HG02885 (cell line): ENCODE data around the gene CCND1.

ENCODE experiments used
- ATAC-seq: cut with Tn5 transposase; IDR thresholded peaks from one replicate; pipeline ENCODE4 v1.9.1; 2021; ENCODE audit warnings: mild to moderate bottlenecking; ENCODE audit not compliant: unreplicated experiment, poor library complexity

The CCND1 gene

DNA sequence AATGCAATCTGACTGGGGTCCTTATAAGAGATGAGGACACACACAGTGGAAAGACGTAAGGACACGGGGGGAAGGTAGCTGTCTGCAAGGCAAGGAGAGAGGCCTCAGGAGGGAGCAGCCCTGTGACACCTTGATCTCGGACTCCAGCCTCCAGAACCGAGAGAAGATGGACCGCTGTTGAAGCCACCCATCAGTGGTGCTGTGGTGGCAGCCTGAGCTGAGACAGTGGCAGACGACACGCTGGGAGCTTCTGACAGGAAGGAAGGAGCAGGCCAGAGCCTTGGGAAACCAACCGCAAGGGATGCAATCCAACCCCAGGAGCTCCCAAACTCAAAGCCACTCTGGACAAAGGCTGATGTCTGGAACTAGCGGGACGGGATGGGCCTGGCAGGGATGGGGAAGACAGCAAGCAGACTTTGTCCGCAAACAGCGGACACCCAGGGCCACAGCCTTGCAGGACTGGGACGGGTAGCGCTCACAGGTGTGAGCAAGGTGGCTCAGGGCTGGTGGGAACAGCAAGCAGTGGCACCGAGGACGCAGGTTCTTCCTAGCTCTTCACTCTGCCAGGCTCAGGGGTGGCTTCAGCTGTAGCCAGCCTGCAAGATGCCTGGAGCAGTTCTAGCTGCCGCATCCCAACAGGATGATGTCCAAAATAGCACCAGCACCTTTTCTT lies 23.3 kb downstream of the CCND1 start:
- no peak for ATAC-seq

DNA sequence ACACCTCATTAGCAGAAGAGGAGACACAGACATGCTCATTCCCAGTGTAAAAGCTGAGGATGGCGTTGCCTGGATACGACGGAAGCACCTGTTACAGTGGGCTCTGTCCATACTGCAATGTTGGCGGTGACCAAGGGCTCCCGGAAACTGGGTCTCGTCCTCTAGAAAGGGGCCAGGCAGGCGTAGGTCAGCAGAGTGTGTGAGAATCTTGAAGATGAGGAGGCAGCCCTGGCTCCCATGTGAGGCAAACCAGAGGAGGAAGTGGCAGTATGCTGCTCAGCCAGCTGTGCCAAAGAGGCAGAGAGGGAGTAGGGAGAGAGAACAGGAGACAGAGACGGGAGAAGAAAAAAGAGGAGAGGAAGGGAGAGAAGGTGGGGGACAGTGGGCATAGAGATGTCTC lies 23.9 kb downstream of the CCND1 start:
- no peak for ATAC-seq

DNA sequence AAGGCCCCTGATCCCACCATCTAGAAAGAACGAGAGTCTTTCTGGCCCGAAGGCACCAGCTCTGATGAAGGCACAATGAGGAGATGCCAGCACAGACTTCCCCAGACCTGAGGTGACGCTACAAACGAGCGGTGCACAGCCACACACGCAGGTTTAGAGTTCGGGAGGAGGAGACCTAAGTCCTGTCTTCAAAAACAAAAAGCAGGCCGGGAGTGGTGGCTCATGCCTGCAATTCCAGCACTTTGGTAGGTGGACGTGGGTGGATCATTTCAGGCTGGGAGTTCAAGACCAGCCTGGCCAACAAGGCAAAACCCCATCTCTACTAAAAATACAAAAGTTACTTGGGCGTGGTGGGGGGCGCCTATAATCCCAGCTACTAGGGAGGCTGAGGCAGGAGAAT lies 24.7 kb downstream of the CCND1 start:
- ATAC-seq = no peak

DNA sequence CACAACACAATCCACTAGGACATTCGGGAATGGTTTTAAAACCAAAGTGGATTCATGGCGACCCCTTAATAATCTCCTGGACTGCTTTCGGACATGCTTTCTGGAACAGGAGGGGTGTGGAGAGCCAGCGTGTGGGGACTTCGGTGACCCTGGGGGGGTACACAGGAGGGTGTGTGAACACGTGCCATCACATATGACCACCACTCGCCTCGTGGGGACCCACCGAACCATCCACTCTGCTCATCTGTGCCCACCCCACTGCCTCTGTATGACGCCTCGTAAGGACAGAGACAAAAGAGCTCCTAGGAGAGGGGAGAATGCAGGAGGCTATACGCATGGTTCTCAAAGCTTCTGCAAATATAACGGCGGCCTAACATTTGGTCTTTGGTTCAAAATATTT lies 25.3 kb downstream of the CCND1 start:
- no peak for ATAC-seq

DNA sequence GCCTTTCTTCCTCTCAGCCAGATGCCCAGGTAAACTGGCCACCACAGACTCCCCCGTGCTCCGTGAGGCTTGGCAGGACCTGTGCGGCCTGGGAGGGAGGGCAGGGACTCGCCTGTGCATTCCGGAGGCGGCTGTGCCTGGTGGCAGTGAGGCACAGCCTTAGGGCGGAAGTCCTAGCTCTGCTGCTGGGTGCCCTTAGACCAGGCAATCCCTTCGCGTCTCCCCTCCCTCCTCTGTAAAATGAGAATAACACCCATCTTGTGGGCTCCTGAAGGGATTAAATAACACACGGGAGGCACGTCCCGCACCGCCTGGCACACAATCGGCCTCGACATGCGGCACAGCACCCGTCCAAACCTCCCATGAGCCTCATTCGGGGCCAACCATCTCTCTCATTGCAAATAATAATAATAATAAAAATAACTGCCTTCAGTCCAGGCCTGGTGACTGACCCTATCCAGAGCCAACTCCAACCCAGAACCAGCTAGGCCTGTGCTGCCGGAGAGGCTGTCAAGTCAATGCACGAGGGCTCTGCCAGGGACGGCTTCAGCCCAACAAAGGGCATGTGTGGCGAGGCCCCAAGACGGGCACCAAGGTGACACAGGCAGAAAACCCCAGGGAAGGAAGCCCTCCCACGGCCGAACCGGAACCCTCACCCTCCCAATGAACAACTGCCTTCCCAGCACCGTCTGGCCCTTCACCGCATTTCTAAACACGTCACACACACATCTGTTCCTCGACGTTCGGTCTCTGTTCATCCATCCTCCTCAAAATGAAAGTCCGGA lies 26.0 kb downstream of the CCND1 start:
- ATAC-seq = no peak

DNA sequence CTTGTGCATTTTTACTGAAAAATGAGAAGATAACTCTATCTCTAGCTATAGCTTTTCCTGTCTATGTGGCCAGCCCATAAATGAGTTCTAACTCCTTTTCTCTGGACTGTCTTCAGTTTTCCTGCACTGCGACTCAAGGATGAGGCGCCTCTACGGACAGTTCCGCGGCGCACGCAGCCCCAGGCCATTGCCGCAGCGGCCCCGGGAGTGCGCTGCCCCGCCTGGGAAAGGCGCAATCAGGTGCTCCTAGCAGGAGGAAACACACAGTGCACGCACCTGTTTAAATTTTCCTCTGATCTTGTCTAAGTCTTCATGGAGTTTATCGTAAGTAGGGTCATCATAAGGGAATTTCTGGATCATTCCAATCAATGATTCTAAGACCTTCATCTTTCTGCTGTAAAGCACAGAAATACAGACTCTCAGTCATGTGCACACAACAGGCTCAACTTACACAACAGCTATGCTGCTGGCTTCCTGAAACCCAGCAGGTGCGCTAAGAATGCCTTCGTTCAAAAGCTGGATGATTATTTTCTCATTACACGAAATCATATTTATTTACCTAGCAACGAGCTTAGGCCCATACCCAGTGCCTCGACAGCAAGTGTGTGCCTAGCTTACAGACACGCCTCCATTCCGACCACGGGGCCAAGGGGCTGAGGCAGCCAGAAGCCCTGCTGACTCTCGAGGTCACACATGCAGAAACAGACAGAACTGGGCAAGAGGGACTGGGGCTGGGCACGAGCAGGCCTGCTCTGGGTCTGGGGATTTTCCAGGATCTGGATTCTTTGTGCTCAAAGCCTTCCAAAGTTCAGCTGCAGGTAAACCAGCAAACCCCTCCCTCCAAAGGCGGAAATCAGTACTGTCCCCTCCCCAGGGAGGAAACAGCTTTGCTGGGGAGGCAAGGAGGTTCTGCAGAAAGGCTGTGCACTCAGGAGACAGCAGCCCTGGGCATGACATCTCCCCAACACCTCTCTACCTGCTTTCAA lies 27.0 kb downstream of the CCND1 start:
- no peak for ATAC-seq

DNA sequence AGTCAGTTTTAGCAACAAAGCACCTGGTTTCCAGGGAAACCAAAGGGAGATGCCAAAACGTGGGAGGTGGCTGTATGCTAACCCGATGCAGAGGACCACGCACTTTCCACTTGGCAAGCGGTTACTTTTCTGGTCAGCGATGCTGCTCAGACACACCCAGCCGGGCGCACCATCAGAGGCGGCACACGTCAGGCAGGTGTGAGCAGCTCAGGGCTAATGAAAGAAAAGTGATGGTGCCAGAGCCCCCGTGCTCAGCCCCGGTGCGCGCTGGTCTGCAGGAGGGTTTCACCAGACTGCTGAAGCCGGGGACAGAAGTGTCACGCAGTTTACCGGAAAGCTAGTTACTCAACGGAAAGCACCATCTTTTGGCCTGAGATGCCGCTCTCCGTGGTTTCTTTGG lies 28.5 kb downstream of the CCND1 start:
- no peak for ATAC-seq

DNA sequence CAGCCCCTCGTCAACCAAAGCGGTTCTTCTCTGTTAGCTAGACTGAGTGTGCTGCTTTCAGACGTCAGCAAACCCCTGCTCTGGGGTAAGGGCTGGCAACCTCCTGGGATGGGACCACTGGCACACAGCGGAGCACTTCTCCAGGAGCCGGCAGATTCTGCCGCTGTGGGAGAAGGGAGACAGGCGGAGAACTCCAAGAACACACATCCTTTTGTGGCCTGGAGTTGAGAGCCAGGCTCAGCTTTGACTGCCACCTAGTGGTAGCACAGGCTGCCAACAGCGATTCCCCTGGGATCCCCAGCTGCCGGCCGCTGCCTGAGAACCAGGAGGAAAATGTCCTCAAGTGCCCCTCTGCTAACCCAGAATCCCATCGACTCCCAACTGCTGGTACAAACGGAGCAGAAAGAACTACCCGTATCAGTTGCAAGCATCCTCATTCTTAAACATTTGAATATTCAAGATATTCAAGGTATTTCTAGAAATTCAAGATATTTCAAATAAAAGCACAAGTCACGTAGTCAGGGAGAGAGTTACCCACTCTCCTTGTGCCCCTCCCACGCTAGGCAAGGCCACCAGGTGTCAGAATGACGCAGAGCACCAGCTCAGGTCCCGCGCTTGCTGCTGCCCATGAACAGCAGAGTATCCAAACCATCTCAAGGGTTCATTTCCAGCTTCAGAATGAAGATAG lies 29.3 kb downstream of the CCND1 start:
- ATAC-seq = no peak

DNA sequence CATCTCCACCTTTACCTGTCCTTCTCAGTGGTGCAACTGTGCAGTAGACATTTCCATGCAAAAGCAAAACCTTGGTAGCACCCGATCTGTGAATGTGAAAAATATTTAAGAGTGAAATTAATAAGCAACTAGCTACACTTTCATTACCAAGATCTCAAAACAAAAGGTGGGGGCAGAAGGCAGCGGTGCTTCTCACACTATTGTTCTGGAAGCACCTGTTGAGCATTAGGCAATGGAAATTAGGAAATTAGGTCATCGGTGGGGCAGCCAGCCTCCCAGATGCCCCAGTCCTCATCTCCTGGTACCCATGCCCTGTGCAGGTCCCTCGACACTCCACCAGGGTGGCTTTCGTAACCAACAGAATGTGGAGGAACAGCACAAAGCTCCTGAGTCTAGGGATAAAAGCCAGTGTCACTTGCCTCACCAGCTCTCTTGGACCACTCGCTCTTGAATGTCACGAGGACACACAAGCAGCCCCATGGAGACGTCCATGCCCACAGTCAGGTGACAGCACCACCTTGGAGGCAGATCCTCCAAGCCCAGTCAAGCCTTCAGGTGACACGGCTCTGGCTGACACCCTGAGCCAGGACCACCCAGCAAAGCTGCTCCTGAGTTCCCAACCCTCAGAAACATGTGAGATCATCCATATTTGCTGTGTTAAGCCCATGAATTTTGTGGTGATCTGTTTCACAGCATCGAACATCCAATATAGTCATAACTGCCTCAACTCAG lies 30.9 kb downstream of the CCND1 start:
- no peak for ATAC-seq

DNA sequence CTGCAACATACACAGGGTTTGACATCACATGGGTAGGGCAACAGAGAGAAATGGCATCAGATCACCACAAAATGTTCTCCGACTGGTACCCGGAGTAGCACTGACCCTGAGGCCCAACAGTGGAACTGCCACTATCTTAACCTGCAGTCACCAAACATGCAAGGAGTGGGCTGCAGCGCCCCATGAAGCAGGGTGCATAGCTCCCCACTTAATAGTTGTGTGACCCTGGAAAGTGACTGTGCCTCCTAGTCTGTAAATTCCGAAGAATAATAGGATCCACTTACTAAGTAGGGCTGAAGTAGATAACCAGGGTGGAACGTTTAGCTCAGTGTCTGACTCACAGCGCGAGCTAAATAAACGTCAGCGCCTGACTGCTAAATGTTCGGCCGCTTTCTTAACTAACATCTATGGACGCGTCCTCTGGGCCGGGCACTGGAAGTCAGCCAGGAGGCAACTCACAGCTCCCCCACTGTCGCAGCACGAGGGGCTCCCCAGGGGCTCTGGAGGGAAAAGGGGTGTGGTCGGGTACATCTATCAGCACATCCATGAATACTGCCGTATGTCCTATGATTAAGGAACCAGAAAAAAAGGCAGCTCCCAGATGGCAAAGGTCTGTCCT lies 33.4 kb downstream of the CCND1 start:
- no peak for ATAC-seq

DNA sequence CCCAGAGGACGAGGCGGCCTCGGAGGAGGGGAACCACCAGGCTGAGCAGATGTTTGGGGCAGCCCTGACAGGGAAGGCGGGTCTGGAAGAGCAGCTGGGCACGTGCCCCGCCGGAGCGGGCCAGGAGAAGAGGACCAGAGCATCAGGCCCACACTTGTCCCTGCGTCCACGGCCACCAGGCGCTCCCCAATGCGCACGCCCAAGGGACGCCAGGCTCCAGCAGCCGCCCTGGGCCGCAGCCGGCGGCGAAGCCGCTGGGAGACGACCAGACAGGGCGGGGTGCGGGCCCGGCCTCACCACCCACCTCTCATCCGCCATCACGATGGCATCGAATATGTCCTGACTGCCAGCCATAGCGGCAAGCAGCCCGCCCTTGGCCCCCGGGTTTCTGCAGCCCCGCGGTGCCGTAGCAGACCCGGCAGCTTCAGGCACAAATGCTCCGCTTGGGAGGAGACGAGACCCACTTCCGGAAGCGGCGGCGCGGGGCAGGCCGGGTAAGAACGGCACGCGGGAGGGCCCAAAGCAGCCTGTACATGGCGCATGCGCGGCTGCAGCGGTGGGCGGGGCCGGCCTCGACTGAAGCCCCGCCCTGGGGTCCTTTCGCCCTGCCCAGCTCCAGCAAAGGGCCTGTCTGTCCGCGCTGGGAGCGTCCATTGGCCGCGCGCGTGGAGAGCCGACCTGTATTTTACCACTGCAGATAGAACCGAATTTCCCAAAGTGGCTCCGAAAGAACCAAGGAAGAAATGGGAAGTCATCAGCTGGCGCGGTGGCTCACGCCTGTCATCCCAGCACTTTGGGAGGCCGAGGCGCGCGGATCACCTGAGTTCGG lies 34.1 kb downstream of the CCND1 start, which contains the start of gene LTO1:
Gene LTO1 (minus strand): TSS at position 468 of the 829 bp plus-strand sequence. CDS start 114 bp downstream, at position 354.
- ATAC-seq = peak; percentile 88

DNA sequence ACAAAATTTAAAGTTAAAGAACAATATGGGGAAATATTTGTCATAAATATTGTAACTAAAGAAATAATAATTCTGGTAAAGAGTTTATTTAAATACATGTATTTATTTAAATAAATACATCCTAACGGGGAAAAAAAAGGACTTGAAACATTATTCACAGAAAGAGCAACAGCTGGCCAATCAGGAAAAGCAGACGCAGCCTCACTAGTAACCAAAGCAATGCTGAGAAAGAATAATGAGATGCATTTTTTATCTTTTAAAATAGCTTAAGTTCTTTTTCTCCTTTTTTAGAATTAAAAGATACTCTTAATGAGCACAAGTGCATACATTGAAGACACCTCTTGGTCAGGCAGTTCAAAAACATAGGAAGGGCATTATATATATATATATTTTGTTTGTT lies 36.8 kb downstream of the CCND1 start:
- ATAC-seq = no peak

DNA sequence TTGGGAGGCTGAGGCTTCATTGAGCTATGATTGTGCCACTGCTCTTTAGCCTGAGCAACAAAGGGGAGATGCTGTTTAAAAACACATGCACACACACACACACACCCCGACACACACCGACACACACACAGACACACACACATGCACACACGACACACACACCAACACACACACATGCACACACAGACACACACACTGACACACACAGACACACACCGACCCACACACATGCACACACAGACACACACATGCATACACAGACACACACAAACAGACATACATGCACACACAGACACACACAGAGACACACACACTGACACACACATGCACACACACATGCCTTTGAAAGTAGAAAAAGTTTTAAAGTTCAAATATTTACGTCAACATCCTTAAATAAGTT lies 39.7 kb downstream of the CCND1 start:
- ATAC-seq = no peak

DNA sequence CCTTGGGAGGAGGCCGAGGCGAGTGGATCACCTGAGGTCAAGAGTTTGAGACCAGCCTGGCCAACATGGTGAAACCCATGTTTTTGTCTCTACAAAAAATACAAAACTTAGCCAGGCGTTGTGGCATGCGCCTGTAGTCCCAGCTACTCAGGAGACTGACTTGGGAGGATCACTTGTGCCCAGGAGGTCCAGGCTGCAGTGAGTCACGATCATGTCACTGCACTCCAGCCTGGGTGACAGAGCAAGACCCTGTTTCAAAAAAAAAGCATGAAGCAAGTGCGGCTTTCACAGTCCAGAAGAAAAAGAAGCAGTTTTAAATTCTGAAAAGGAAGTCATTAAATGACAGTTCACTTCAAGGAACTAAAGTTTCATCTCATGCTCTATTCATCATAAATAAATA lies 41.3 kb downstream of the CCND1 start:
- no peak for ATAC-seq

DNA sequence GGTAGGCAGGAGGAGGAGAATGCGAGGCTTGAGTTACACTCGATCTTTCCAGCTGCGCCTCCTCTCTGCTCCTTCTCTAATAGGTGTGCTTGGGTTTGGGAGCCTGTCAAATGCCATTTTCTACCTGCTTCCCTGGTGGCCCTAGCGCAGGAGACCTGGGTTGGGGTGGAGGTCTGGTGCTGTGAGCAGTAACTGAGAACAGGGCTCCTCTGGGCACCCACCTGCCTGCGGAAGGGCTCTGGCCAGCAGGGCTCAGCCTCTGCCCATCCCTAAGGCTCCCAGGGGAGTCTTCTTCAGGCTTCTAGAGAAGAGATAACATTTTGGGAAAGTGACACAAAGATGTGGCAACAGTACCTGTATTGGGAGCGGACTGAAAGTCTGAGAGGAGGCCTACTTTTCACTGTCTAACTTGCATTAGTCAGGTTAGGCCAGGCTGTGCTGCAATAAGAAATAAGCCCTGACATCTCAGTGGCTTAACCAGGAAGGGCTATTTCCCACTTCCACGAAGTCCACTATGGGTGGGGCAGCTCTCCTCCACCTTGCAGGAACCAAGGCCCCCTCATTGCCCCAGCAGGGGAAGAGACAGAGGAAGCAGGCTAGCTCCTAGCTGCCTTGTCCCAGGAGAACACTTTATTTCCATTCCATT lies 41.8 kb downstream of the CCND1 start:
- ATAC-seq = no peak

DNA sequence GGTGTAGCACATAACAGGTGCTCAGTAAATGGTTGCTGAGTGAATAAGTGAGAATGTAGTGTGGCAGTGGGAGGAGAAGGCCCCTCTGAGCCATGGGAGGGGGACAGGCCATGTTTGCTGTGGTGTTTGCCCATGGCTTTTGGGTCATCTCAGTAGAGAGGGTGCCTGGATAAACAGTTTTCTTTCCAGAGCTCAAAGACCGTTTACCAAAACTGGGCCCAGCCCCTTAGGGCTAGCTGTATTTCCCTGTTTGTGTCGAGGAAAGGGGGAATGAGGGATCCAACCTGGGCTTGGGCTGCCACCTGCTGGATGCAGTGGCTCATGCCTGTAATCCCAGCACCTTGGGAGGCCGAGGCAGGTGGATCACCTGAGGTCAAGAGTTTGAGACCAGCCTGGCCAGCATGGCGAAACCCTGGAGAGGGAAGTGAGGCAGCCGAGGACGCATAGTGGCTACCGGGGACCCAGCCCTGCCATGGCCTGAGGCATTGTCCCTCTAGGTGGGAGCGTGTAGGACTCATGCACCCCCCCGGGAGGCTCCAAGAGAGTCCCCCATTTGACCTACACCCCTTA lies 42.9 kb downstream of the CCND1 start:
- no peak for ATAC-seq

DNA sequence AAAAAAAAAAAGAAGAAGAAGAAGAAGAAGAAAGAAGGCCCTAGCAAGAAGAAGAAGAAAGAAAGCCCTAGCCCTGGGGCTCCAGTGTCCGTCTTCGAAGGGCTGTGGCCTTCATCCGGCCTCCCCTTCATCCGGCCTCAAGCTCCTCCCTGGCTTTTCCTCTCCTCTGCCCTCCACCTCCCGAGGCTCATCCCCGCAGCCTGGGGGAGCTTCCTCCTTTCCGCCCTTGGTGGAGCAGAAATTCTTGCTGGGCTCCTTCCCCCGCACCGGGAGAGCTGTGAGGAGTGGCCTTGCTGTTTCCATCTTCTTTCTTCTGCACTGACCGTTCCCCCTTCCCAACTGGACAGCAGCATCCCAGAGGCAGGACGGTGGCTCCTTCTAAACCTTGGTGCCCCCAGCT lies 43.7 kb downstream of the CCND1 start:
- no peak for ATAC-seq
